H9 (cell line): ENCODE results near the gene PMP22. TPM values are rescaled to one million over a fixed set of nuclear protein-coding genes. Genes with fewer than 3 reads are reported as not detected.

ENCODE experiments used
- DNase-seq: peaks from one replicate; pipeline ENCODE4 v3.0.0-alpha.2; 2017
- H2AFZ ChIP-seq: one replicate; pipeline ENCODE4 v1.6.1; 2013; ENCODE audit warnings: mild to moderate bottlenecking, low read length, control low read depth, moderate library complexity
- H2AK5ac ChIP-seq: 2 replicates; pipeline ENCODE4 v1.6.1; 2013; ENCODE audit warnings: low read length, control low read depth, mixed read lengths; ENCODE audit not compliant: insufficient read length
- H2BK120ac ChIP-seq: one replicate; pipeline ENCODE4 v1.6.1; 2013; ENCODE audit warnings: low read depth, mild to moderate bottlenecking, low read length, control low read depth, inconsistent platforms; ENCODE audit not compliant: poor library complexity, severe bottlenecking
- H2BK12ac ChIP-seq: 2 replicates; pipeline ENCODE4 v1.6.1; 2013; ENCODE audit warnings: low read length, control low read depth, mixed read lengths, low read depth; ENCODE audit not compliant: insufficient read length
- H2BK15ac ChIP-seq: 2 replicates; pipeline ENCODE4 v1.6.1; 2013; ENCODE audit warnings: low read depth, low read length, control low read depth
- H2BK20ac ChIP-seq: one replicate; pipeline ENCODE4 v1.6.1; 2013; ENCODE audit warnings: low read depth, mild to moderate bottlenecking, low read length, control low read depth, inconsistent platforms; ENCODE audit not compliant: poor library complexity, severe bottlenecking
- H2BK5ac ChIP-seq: 2 replicates; pipeline ENCODE4 v1.6.1; 2013; ENCODE audit warnings: low read length, control low read depth, mixed read lengths; ENCODE audit not compliant: insufficient read length
- H3K14ac ChIP-seq: 2 replicates; pipeline ENCODE4 v1.6.1; 2013; ENCODE audit warnings: low read length, control low read depth; ENCODE audit not compliant: insufficient read depth
- H3K18ac ChIP-seq: 2 replicates; pipeline ENCODE4 v1.6.1; 2013; ENCODE audit warnings: low read depth, mild to moderate bottlenecking, mixed read lengths, low read length, control low read depth; ENCODE audit not compliant: insufficient read length
- H3K23ac ChIP-seq: 2 replicates; pipeline ENCODE4 v1.6.1; 2013; ENCODE audit warnings: low read length, control low read depth, mixed read lengths, low read depth; ENCODE audit not compliant: insufficient read length
- H3K23me2 ChIP-seq: 2 replicates; pipeline ENCODE4 v1.6.1; 2013; ENCODE audit warnings: low read depth, mild to moderate bottlenecking, mixed read lengths, low read length, control low read depth; ENCODE audit not compliant: insufficient read length, poor library complexity, severe bottlenecking
- H3K27ac ChIP-seq: 2 replicates; pipeline ENCODE4 v1.5.1; 2013; ENCODE audit warnings: low read length, control low read depth, mixed read lengths, low read depth; ENCODE audit not compliant: insufficient read length
- H3K27me3 ChIP-seq: 2 replicates; pipeline ENCODE4 v1.6.1; 2013; ENCODE audit warnings: low read length, control low read depth, inconsistent platforms; ENCODE audit not compliant: insufficient read depth
- H3K4ac ChIP-seq: 2 replicates; pipeline ENCODE4 v1.6.1; 2013; ENCODE audit warnings: low read depth, mild to moderate bottlenecking, control low read depth, inconsistent platforms, low read length, moderate library complexity
- H3K4me1 ChIP-seq: 2 replicates; pipeline ENCODE4 v1.6.1; 2013; ENCODE audit warnings: low read length, control low read depth, inconsistent platforms; ENCODE audit not compliant: insufficient read depth
- H3K4me2 ChIP-seq: 2 replicates; pipeline ENCODE4 v1.6.1; 2013; ENCODE audit warnings: low read length, control low read depth, mixed read lengths; ENCODE audit not compliant: insufficient read length, insufficient read depth
- H3K56ac ChIP-seq: 2 replicates; pipeline ENCODE4 v1.6.1; 2013; ENCODE audit warnings: low read depth, mild to moderate bottlenecking, mixed read lengths, low read length, control low read depth; ENCODE audit not compliant: insufficient read length
- H3K79me1 ChIP-seq: 2 replicates; pipeline ENCODE4 v1.6.1; 2013; ENCODE audit warnings: low read depth, mild to moderate bottlenecking, moderate library complexity, low read length, control low read depth, inconsistent platforms; ENCODE audit not compliant: insufficient read depth, poor library complexity, severe bottlenecking
- H3K79me2 ChIP-seq: 2 replicates; pipeline ENCODE4 v1.6.1; 2013; ENCODE audit warnings: low read length, control low read depth, inconsistent platforms; ENCODE audit not compliant: insufficient read depth
- H3K9ac ChIP-seq: 2 replicates; pipeline ENCODE4 v1.6.1; 2013; ENCODE audit warnings: low read length, control low read depth, mixed read lengths; ENCODE audit not compliant: insufficient read length; ENCODE audit errors: extremely low read depth
- H3K9me3 ChIP-seq: one replicate; pipeline ENCODE4 v1.6.1; 2013; ENCODE audit warnings: low read depth, low read length, inconsistent platforms; ENCODE audit not compliant: control insufficient read depth
- H3T11ph ChIP-seq: one replicate; pipeline ENCODE4 v1.6.1; 2013; ENCODE audit warnings: mild to moderate bottlenecking, low read length, control low read depth, inconsistent platforms
- H4K20me1 ChIP-seq: one replicate; pipeline ENCODE4 v1.6.1; 2013; ENCODE audit not compliant: control insufficient read depth, insufficient read length, insufficient read depth
- H4K5ac ChIP-seq: 2 replicates; pipeline ENCODE4 v1.6.1; 2013; ENCODE audit warnings: low read depth, mild to moderate bottlenecking, mixed read lengths, low read length, control low read depth; ENCODE audit not compliant: insufficient read length
- H4K8ac ChIP-seq: replicated peaks from 2 replicates; pipeline ENCODE4 v1.6.1; 2013; ENCODE audit warnings: low read length, control low read depth, mixed read lengths, low read depth; ENCODE audit not compliant: insufficient read length
- H4K91ac ChIP-seq: 2 replicates; pipeline ENCODE4 v1.6.1; 2013; ENCODE audit warnings: low read depth, mild to moderate bottlenecking, moderate library complexity, mixed read lengths, low read length, control low read depth; ENCODE audit not compliant: insufficient read length
- H3K27ac Mint-ChIP-seq, 3 experiments: 2 replicates in 2 of 3; 3 replicates in 1 of 3; pipeline ENCODE4 v1.8.0; 2020 to 2021; ENCODE audit warnings: mixed read lengths in 3 of 3, mild to moderate bottlenecking in 1 of 3, moderate library complexity in 1 of 3
- H3K27me3 Mint-ChIP-seq: 2 replicates; pipeline ENCODE4 v1.8.0; 2021; ENCODE audit warnings: low read depth, mild to moderate bottlenecking, moderate library complexity, mixed read lengths
- H3K36me3 Mint-ChIP-seq, 3 experiments: 2 replicates in 2 of 3; 3 replicates in 1 of 3; pipeline ENCODE4 v1.8.0; 2020 to 2021; ENCODE audit warnings: low read depth in 3 of 3, mixed read lengths in 3 of 3; ENCODE audit not compliant: insufficient read depth in 1 of 3
- H3K4me1 Mint-ChIP-seq, 2 experiments: 2 replicates each; pipeline ENCODE4 v1.8.0; 2020; ENCODE audit warnings: mixed read lengths in 2 of 2
- H3K4me3 Mint-ChIP-seq, 2 experiments: 2 replicates in 1 of 2; 3 replicates in 1 of 2; pipeline ENCODE4 v1.8.0; 2020 to 2021; ENCODE audit warnings: mild to moderate bottlenecking in 2 of 2, mixed read lengths in 2 of 2, moderate library complexity in 1 of 2
- H3K9me3 Mint-ChIP-seq, 2 experiments: 2 replicates in 1 of 2; 3 replicates in 1 of 2; pipeline ENCODE4 v1.8.0; 2020; ENCODE audit warnings: mild to moderate bottlenecking in 2 of 2, mixed read lengths in 2 of 2, moderate library complexity in 1 of 2
- WGBS: extraction: QIAGEN DNeasy Blood & Tissue Kit; methylation state at CpG from one replicate; pipeline ENCODE4 v1.1.7; 2013; ENCODE audit warnings: missing lambda C conversion rate, low lambda C conversion rate, mixed read lengths; ENCODE audit not compliant: insufficient read length; ENCODE audit errors: extremely low coverage; 5-methylcytosine and 5-hydroxymethylcytosine counted together
- total RNA-seq: library from RNA; stranded (reverse); gene quantifications from 2 replicates; pipeline ENCODE4 v1.2.1, GENCODE V29; 2021
- TF ChIP-seq, protein P1 (sequence below): fragments of 200-600 bp; sonication (generic); conservative IDR thresholded peaks from 3 replicates; pipeline ENCODE4 v1.8.0; 2021; ENCODE audit warnings: antibody characterized with exemption, mild to moderate bottlenecking

PMP22 gene
- total RNA-seq, 1 experiment from 2014 or later = 1.5 TPM

GRCh38 chr17:15301845-15302244 is 36.7 kb upstream of the PMP22 start:
- H3K9me3 Mint-ChIP-seq = no peaks in the 10 kb centered on the region
- no peak overlapping the region for H3K9ac ChIP-seq
- H2AK5ac ChIP-seq = no peak overlapping the region
- no peaks in the 10 kb centered on the region for H3K23me2 ChIP-seq
- H3K23ac ChIP-seq = no peak overlapping the region
- H3K4me1 ChIP-seq = no peaks in the 10 kb centered on the region
- H3T11ph ChIP-seq = no peak overlapping the region
- H2BK15ac ChIP-seq = no peak overlapping the region
- no peak overlapping the region for H3K4me3 Mint-ChIP-seq
- H3K79me2 ChIP-seq = no peaks in the 10 kb centered on the region
- no peak overlapping the region for H3K18ac ChIP-seq
- H3K79me1 ChIP-seq = no peaks in the 10 kb centered on the region
- TF ChIP-seq, protein P1, sequence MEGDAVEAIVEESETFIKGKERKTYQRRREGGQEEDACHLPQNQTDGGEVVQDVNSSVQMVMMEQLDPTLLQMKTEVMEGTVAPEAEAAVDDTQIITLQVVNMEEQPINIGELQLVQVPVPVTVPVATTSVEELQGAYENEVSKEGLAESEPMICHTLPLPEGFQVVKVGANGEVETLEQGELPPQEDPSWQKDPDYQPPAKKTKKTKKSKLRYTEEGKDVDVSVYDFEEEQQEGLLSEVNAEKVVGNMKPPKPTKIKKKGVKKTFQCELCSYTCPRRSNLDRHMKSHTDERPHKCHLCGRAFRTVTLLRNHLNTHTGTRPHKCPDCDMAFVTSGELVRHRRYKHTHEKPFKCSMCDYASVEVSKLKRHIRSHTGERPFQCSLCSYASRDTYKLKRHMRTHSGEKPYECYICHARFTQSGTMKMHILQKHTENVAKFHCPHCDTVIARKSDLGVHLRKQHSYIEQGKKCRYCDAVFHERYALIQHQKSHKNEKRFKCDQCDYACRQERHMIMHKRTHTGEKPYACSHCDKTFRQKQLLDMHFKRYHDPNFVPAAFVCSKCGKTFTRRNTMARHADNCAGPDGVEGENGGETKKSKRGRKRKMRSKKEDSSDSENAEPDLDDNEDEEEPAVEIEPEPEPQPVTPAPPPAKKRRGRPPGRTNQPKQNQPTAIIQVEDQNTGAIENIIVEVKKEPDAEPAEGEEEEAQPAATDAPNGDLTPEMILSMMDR = no peak
- H3K27me3 ChIP-seq = no peaks in the 10 kb centered on the region
- H3K4ac ChIP-seq = no peak overlapping the region
- no peak overlapping the region for H4K8ac ChIP-seq
- DNase-seq = no peak
- H2BK120ac ChIP-seq = no peak overlapping the region
- H3K36me3 Mint-ChIP-seq = no peaks in the 10 kb centered on the region
- WGBS = no CpG with 5 or more reads among the region's 6 CpGs
- no peak overlapping the region for H4K91ac ChIP-seq
- H3K27ac ChIP-seq = no peak overlapping the region
- no peak overlapping the region for H4K5ac ChIP-seq
- H3K56ac ChIP-seq = no peak overlapping the region
- H4K20me1 ChIP-seq = no peaks in the 10 kb centered on the region
- no peak overlapping the region for H2BK20ac ChIP-seq
- no peak overlapping the region for H3K14ac ChIP-seq
- no peaks in the 10 kb centered on the region for H3K4me1 Mint-ChIP-seq
- H3K27ac Mint-ChIP-seq = no peak overlapping the region
- H2BK12ac ChIP-seq = no peak overlapping the region
- no peaks in the 10 kb centered on the region; the same call in none of the 2 replicates for H3K27me3 Mint-ChIP-seq
- H2AFZ ChIP-seq = no peak overlapping the region
- H2BK5ac ChIP-seq = no peak overlapping the region
- no peak overlapping the region for H3K4me2 ChIP-seq
- H3K9me3 ChIP-seq = no peaks in the 10 kb centered on the region
